Activated CD4-positive, alpha-beta memory T cell treated with anti-CD3 and anti-CD28 coated beads for 36 hours (primary cell): ENCODE data around the gene CCNY. TPM values are rescaled to one million over a fixed set of nuclear protein-coding genes. Genes with fewer than 3 reads are reported as not detected.

Experiments used
- CTCF ChIA-PET: fragments of 350-600 bp; sonication (Branson Sonifier 250); formaldehyde crosslinking; loops from one replicate; lab custom pipeline; 2021; ENCODE audit warnings: antibody characterized with exemption, inconsistent platforms; lab: Charles Lee
- POLR2A ChIA-PET: fragments of 350-600 bp; sonication (Branson Sonifier 250); formaldehyde crosslinking; loops from one replicate; lab custom pipeline; 2021; ENCODE audit warnings: antibody characterized with exemption; lab: Charles Lee
- DNase-seq: peaks from one replicate; pipeline ENCODE4 v3.0.0-alpha.2; 2020
- H3K27ac Mint-ChIP-seq: one replicate; pipeline ENCODE4 v1.8.0; 2021; ENCODE audit warnings: mixed read lengths
- H3K27me3 Mint-ChIP-seq: one replicate; pipeline ENCODE4 v1.8.0; 2021; ENCODE audit warnings: mixed read lengths
- H3K36me3 Mint-ChIP-seq: one replicate; pipeline ENCODE4 v1.8.0; 2021; ENCODE audit warnings: mixed read lengths
- H3K4me1 Mint-ChIP-seq: one replicate; pipeline ENCODE4 v1.8.0; 2021; ENCODE audit warnings: low read depth, mixed read lengths
- H3K4me3 Mint-ChIP-seq: one replicate; pipeline ENCODE4 v1.8.0; 2021; ENCODE audit warnings: mild to moderate bottlenecking, mixed read lengths
- H3K9me3 Mint-ChIP-seq: one replicate; pipeline ENCODE4 v1.8.0; 2021; ENCODE audit warnings: mixed read lengths
- intact Hi-C: fragments of 100-400 bp; cut with micrococcal nuclease; formaldehyde crosslinking; loops from one replicate; pipeline ENCODE4 v1.15.1; 2023
- total RNA-seq, 2 experiments: library from RNA; stranded (reverse); gene quantifications; one replicate each; pipeline ENCODE4 v1.2.3, GENCODE V29; 2021

CCNY gene
- total RNA-seq, 2 experiments from 2014 or later = 34.6 to 36.2 TPM

DNA sequence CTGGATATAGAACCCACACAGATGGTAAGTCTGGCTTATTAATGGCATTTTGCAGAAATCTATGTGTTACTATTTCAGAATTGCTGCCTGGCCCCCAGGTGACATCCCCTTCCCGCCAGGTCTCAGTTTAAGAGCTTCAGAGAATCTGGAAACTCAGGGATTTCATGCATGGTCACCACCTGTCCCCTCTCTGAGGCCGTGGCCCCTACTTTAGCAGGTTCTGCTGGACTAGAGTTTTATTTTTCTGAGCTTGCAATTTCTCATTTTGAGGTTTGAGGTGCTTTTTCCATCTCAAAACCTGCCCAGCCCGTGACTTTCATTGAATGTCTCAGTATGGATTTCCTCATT is 244.1 kb downstream of the CCNY start:
- ChIA-PET CTCF (interaction anchor here (1.9 kb wide), 1 partner anchor 17 kb away, joined by 7 read pairs; no protein-coding TSS in a partner anchor), POLR2A (no interaction called here)
- Mint-ChIP-seq H3K9me3 (peaks cover 2% of the 10 kb centered on the region), H3K4me3 (no peak overlapping the region), H3K27ac (no peak overlapping the region), H3K36me3 (peaks cover 3% of the 10 kb centered on the region), H3K4me1 (no peaks in the 10 kb centered on the region), H3K27me3 (peaks cover 6% of the 10 kb centered on the region)
- intact Hi-C loops = no loop called here
- DNase-seq = no peak

DNA sequence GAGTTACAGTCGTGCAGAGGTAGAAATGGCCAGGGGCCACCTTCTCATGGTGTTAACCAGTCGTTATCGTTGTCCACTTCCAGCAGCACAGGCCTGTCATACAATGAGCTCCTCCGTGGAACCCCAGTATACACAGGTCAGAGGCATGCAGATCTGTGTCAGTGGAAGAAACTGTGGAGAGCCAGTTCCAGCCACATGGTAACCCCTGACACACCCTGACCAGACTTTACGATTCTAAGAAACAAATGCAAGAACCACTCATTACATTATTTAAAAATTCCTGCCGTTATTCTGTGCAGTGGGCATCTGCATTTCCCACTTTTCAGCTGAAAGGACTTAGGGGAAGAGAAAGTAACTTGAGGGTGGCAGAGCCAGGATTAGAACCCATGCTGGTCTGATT is 245.3 kb downstream of the CCNY start:
- Mint-ChIP-seq H3K27me3 (peaks cover 8% of the 10 kb centered on the region), H3K36me3 (no peaks in the 10 kb centered on the region), H3K27ac (no peak overlapping the region), H3K4me1 (no peaks in the 10 kb centered on the region), H3K9me3 (peaks cover 2% of the 10 kb centered on the region), H3K4me3 (no peak overlapping the region)
- POLR2A ChIA-PET = no interaction called here
- DNase-seq = no peak
- intact Hi-C loops = no loop called here
- CTCF ChIA-PET = interaction anchor here (0.6 kb wide), 1 partner anchor 644 kb away, joined by 4 read pairs; no protein-coding TSS in a partner anchor

DNA sequence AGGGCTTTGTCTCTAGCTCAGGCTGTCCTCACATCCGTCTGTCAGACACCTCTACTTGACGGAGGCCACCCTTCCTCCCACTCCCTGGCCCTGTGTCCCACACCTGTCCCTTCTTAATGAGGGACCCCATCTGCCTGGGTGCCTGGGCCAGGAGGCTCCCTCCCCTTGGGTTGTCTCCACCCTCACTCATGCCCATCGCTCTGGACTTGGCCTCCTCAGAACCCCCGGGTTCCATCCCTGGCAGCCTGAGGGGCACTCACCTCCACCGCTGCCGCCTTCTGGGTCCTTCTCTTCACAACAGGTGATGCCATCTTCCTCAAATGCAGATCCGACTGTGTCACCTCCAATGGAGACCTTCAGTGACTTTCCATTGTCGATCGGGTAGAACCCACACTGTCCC is 248.6 kb downstream of the CCNY start:
- intact Hi-C loops = loop anchor here (2.0 kb wide), 1 partner anchor 22 kb away; no protein-coding TSS in a partner anchor
- CTCF ChIA-PET = no interaction called here

GRCh38 chr10:35585356-35585755 is 249.0 kb downstream of the CCNY start:
- no peak for DNase-seq
- Mint-ChIP-seq H3K36me3 (no peaks in the 10 kb centered on the region), H3K4me1 (no peaks in the 10 kb centered on the region), H3K27ac (no peak overlapping the region), H3K9me3 (no peaks in the 10 kb centered on the region), H3K27me3 (peaks cover 13% of the 10 kb centered on the region), H3K4me3 (no peak overlapping the region)
- CTCF ChIA-PET = no interaction called here
- intact Hi-C loops = loop anchor here (2.0 kb wide), 1 partner anchor 21 kb away; no protein-coding TSS in a partner anchor
- POLR2A ChIA-PET = no interaction called here

More for the DNA sequence above, 248.6 kb downstream of the CCNY start:
- Mint-ChIP-seq H3K27ac (no peak overlapping the region), H3K4me3 (no peak overlapping the region), H3K27me3 (peaks cover 13% of the 10 kb centered on the region), H3K36me3 (no peaks in the 10 kb centered on the region), H3K4me1 (no peaks in the 10 kb centered on the region), H3K9me3 (no peaks in the 10 kb centered on the region)
- POLR2A ChIA-PET = no interaction called here
- DNase-seq = no peak

- no peak overlapping the region for H3K27ac Mint-ChIP-seq
- no peak for DNase-seq
- H3K9me3 Mint-ChIP-seq = peaks cover 3% of the 10 kb centered on the region
Measured at GRCh38 chr10:35585903-35586535, 249.7 kb downstream of the CCNY start.

DNA sequence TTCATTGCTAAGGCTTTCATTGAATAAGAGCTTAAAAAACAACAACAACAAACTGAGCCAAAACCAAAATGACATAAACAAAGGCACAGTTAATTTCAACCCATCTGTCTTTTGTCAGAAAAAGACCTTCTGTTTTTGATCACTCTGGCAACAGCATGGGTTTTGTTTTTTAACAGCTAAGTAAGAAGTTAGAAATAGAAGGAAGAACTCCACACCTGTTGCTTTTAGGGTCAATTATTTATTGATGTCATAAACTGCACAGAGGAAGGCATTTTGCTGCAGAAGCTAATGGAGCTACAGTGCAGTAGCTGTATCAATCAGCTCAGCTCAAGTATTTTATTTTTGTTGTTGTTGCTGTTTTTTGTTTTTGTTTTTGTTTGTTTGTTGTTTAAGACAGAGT is 252.5 kb downstream of the CCNY start:
- no peaks in the 10 kb centered on the region for H3K4me1 Mint-ChIP-seq
- POLR2A ChIA-PET = no interaction called here
- H3K27me3 Mint-ChIP-seq = peaks cover 15% of the 10 kb centered on the region
- H3K36me3 Mint-ChIP-seq = peaks cover 2% of the 10 kb centered on the region
- H3K27ac Mint-ChIP-seq = no peak overlapping the region
- intact Hi-C loops = no loop called here
- no peak for DNase-seq
- CTCF ChIA-PET = interaction anchor here (0.6 to 1.2 kb wide), 2 partner anchors 26 to 97 kb away, joined by 3 read pairs; no protein-coding TSS in a partner anchor
- peaks cover 9% of the 10 kb centered on the region for H3K9me3 Mint-ChIP-seq
- H3K4me3 Mint-ChIP-seq = no peak overlapping the region

More at GRCh38 chr10:35585903-35586535, 249.7 kb downstream of the CCNY start:
- ChIA-PET POLR2A (no interaction called here), CTCF (interaction anchor here (1.1 kb wide), 1 partner anchor 23 kb away, joined by 6 read pairs; no protein-coding TSS in a partner anchor)
- peaks cover 2% of the 10 kb centered on the region for H3K36me3 Mint-ChIP-seq
- no peaks in the 10 kb centered on the region for H3K4me1 Mint-ChIP-seq
- peaks cover 15% of the 10 kb centered on the region for H3K27me3 Mint-ChIP-seq
- intact Hi-C loops = loop anchor here (2.0 kb wide), 1 partner anchor 21 kb away; no protein-coding TSS in a partner anchor
- no peak overlapping the region for H3K4me3 Mint-ChIP-seq

GRCh38 chr10:35592441-35592840 is 256.1 kb downstream of the CCNY start:
- CTCF ChIA-PET = no interaction called here
- POLR2A ChIA-PET = no interaction called here
- DNase-seq = no peak
- intact Hi-C loops = no loop called here
- Mint-ChIP-seq H3K27ac (no peak overlapping the region), H3K27me3 (peaks cover 9% of the 10 kb centered on the region), H3K4me3 (no peak overlapping the region), H3K36me3 (peaks cover 2% of the 10 kb centered on the region), H3K4me1 (no peaks in the 10 kb centered on the region), H3K9me3 (peaks cover 13% of the 10 kb centered on the region)

- POLR2A ChIA-PET = no interaction called here
- no peak for DNase-seq
- H3K9me3 Mint-ChIP-seq = peaks cover 13% of the 10 kb centered on the region
- H3K4me1 Mint-ChIP-seq = no peaks in the 10 kb centered on the region
- intact Hi-C loops = no loop called here
- H3K36me3 Mint-ChIP-seq = peaks cover 2% of the 10 kb centered on the region
- no peak overlapping the region for H3K27ac Mint-ChIP-seq
- no peak overlapping the region for H3K4me3 Mint-ChIP-seq
- peaks cover 7% of the 10 kb centered on the region for H3K27me3 Mint-ChIP-seq
- CTCF ChIA-PET = interaction anchor here (1.2 kb wide), 1 partner anchor 31 kb away, joined by 4 read pairs; no protein-coding TSS in a partner anchor
Measured at GRCh38 chr10:35594115-35595079, 258.1 kb downstream of the CCNY start.

GRCh38 chr10:35595106-35595505 is 258.8 kb downstream of the CCNY start:
- intact Hi-C loops = no loop called here

GRCh38 chr10:35598379-35598778 is 262.1 kb downstream of the CCNY start:
- H3K4me3 Mint-ChIP-seq = no peak overlapping the region
- DNase-seq = no peak
- H3K9me3 Mint-ChIP-seq = peaks cover 8% of the 10 kb centered on the region
- no peaks in the 10 kb centered on the region for H3K36me3 Mint-ChIP-seq
- intact Hi-C loops = no loop called here
- ChIA-PET CTCF (no interaction called here), POLR2A (no interaction called here)
- no peaks in the 10 kb centered on the region for H3K4me1 Mint-ChIP-seq
- no peak overlapping the region for H3K27ac Mint-ChIP-seq
- peaks cover 11% of the 10 kb centered on the region for H3K27me3 Mint-ChIP-seq

More at GRCh38 chr10:35595106-35595505, 258.8 kb downstream of the CCNY start:
- H3K27ac Mint-ChIP-seq = no peak overlapping the region
- peaks cover 6% of the 10 kb centered on the region for H3K27me3 Mint-ChIP-seq
- H3K9me3 Mint-ChIP-seq = peaks cover 13% of the 10 kb centered on the region
- CTCF ChIA-PET = no interaction called here
- POLR2A ChIA-PET = no interaction called here
- no peak overlapping the region for H3K4me3 Mint-ChIP-seq
- H3K4me1 Mint-ChIP-seq = no peaks in the 10 kb centered on the region
- no peak for DNase-seq
- peaks cover 2% of the 10 kb centered on the region for H3K36me3 Mint-ChIP-seq

DNA sequence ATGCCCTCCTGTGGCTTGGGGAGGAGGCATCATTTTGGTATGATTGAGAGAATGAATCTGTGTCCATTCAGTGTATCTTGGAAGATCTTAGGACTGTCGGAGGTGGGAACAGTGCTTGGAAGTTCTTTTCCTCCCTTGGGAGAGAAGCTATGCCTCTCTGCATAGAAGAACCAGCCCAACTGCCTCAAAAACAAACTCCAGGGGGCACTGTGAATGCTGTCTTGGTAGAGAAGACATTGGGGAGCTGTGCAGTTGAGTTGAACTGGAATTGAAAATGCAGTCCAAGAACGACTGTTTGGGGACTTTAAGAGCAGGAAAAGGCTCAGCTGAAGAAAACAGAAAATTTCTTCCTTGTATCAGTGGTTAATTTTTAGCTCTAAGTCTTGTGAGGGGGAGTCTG is 263.9 kb downstream of the CCNY start:
- Mint-ChIP-seq H3K4me3 (no peak overlapping the region), H3K27me3 (peaks cover 22% of the 10 kb centered on the region), H3K36me3 (no peaks in the 10 kb centered on the region), H3K27ac (no peak overlapping the region), H3K9me3 (peaks cover 7% of the 10 kb centered on the region), H3K4me1 (no peaks in the 10 kb centered on the region)
- CTCF ChIA-PET = interaction anchor here (0.5 to 1.2 kb wide), 2 partner anchors 137 to 479 kb away, joined by 3 read pairs; no protein-coding TSS in a partner anchor
- POLR2A ChIA-PET = no interaction called here
- no peak for DNase-seq
- intact Hi-C loops = no loop called here

DNA sequence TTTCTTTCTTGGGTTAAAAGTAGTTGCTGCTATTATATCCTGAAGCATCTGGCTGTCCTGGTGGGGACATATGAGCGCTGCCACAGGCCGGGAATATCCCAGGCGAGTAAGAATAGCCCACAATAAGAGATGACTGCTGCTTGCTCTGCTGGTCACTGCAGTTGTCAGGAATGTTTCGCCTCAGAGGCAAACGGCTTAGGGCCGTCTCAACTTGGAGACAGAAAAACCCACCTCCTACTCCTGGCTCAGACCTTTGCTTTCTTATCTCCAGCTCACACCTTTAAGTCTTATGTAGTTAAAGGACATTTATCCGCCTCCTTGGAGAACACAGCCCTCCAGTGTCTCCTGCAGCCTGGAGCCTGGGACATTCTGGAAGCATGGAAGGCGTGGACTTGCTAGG is 268.9 kb downstream of the CCNY start, which contains the start of gene GJD4:
TSS of gene GJD4 (plus strand) at position 151 of the 400 bp plus-strand sequence. CDS start at position 378, 227 bp downstream.
- intact Hi-C loops = no loop called here
- POLR2A ChIA-PET = no interaction called here
- no peak within 1 kb of the TSS for H3K4me3 Mint-ChIP-seq
- H3K4me1 Mint-ChIP-seq = peaks cover 5% of the 10 kb centered on the region
- no peak within 1 kb of the TSS for H3K27ac Mint-ChIP-seq
- peaks cover 10% of the 10 kb centered on the region for H3K9me3 Mint-ChIP-seq
- DNase-seq = no peak
- CTCF ChIA-PET = no interaction called here
- peaks cover 45% of the 10 kb centered on the region for H3K27me3 Mint-ChIP-seq
- H3K36me3 Mint-ChIP-seq = no peaks in the 10 kb centered on the region
